OCI-LY3 (cell line): ENCODE results near the gene COL12A1.

Experiments used
- H2AFZ ChIP-seq: fragments of 200-600, 300-600 bp; shearing (Covaris generic); 2 replicates; pipeline ENCODE4 v1.6.0; 2014; ENCODE audit warnings: antibody characterized with exemption, low read depth, low read length
- H3K27ac ChIP-seq: fragments of 200-600, 300-600 bp; sonication (generic); 2 replicates; pipeline ENCODE4 v1.5.1; 2014; ENCODE audit warnings: mild to moderate bottlenecking, low read length, moderate library complexity, mixed read lengths
- H3K27me3 ChIP-seq: fragments of 200-600, 300-600 bp; sonication (generic); 2 replicates; pipeline ENCODE4 v1.6.1; 2014; ENCODE audit warnings: low read depth, low read length, mixed read lengths
- H3K36me3 ChIP-seq: fragments of 200-600, 300-600 bp; sonication (generic); replicated peaks from 2 replicates; pipeline ENCODE3; 2014; ENCODE audit warnings: low read depth, low read length, mixed read lengths
- H3K4me1 ChIP-seq: fragments of 300-600, 200-600 bp; sonication (generic); 2 replicates; pipeline ENCODE4 v1.6.1; 2014; ENCODE audit warnings: low read length, mixed read lengths
- H3K4me2 ChIP-seq: fragments of 200-600, 300-600 bp; sonication (generic); 2 replicates; pipeline ENCODE4 v1.6.1; 2014; ENCODE audit warnings: low read length, mixed read lengths
- H3K4me3 ChIP-seq: fragments of 300-600, 200-600 bp; sonication (generic); 2 replicates; pipeline ENCODE4 v1.5.1; 2014; ENCODE audit warnings: antibody characterized with exemption, mild to moderate bottlenecking, low read length, moderate library complexity
- H3K79me2 ChIP-seq: fragments of 300-600, 200-600 bp; shearing (Covaris generic); 2 replicates; pipeline ENCODE4 v1.6.1; 2014; ENCODE audit warnings: mild to moderate bottlenecking, low read length, mixed read lengths
- H3K9ac ChIP-seq: fragments of 300-600, 200-600 bp; shearing (Covaris generic); 2 replicates; pipeline ENCODE4 v1.6.0; 2014; ENCODE audit warnings: mild to moderate bottlenecking, low read length, moderate library complexity
- H3K9me3 ChIP-seq: fragments of 200-600, 300-600 bp; shearing (Covaris generic); 2 replicates; pipeline ENCODE4 v1.6.1; 2014; ENCODE audit warnings: low read length, mixed read lengths; ENCODE audit not compliant: insufficient read depth
- H4K20me1 ChIP-seq: fragments of 200-600, 300-600 bp; sonication (generic); 2 replicates; pipeline ENCODE4 v1.6.1; 2016; ENCODE audit warnings: low read length, mixed read lengths; ENCODE audit not compliant: insufficient read depth
- CTCF ChIP-seq: fragments of 200-600, 300-600 bp; sonication (generic); IDR thresholded peaks from 2 replicates; pipeline ENCODE4 v1.5.1; 2014; ENCODE audit warnings: antibody characterized with exemption, low read length, low read depth
- EZH2phosphoT487 ChIP-seq: fragments of 200-600 bp; shearing (Covaris generic); IDR thresholded peaks from 2 replicates; pipeline ENCODE4 v1.6.1; 2018; ENCODE audit warnings: antibody characterized with exemption, mixed run types, low read depth

Gene COL12A1

DNA sequence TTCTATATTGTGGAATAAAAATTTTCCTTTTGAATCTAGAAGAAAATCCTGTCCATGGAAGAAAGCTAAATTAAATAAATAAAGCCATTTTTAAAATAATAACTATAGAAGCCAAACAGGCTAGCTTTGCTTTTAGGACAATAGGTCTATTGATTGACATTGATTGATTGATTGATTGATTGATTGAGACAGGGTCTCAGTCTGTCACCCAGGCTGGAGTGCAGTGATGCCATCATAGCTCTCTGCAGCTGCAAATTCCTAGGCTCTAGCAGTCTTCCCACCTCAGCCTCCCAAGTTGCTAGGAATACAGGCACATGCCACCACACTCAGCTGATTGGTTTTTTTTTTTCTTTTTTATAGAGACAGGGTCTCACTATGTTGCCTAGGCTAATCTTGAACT lies 97.9 kb downstream of the COL12A1 start:
- H3K4me2 ChIP-seq: no peak overlapping the region
- H3K27ac ChIP-seq: no peak overlapping the region
- no peaks in the 10 kb centered on the region for H3K9me3 ChIP-seq
- H3K79me2 ChIP-seq: no peaks in the 10 kb centered on the region
- no peak overlapping the region for H3K4me3 ChIP-seq
- H3K4me1 ChIP-seq: no peaks in the 10 kb centered on the region
- H3K27me3 ChIP-seq: no peaks in the 10 kb centered on the region
- H4K20me1 ChIP-seq: no peaks in the 10 kb centered on the region
- no peaks in the 10 kb centered on the region for H3K36me3 ChIP-seq
- no peak overlapping the region for H2AFZ ChIP-seq
- H3K9ac ChIP-seq: no peak overlapping the region
- TF ChIP-seq EZH2phosphoT487: no peak
- no peak for TF ChIP-seq CTCF

DNA sequence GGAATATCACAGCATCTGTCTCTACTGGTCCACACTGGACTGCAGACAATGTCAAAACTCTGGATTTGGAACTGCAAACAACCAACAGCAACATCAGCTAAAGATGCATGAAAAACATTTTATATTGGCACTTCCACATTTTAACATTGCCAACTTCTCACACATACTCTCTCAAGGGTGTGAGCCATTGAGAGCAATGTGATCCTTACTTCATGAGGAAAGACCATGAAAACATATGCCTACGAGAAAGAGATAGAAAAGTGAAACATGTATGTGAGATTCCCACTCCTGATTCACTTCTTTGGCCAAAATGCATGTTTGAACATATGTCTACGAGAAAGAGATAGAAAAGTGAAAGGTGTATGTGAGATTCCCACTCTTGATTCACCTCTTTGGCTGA lies 99.4 kb downstream of the COL12A1 start:
- no peaks in the 10 kb centered on the region for H4K20me1 ChIP-seq
- H3K4me3 ChIP-seq: no peak overlapping the region
- TF ChIP-seq EZH2phosphoT487: no peak
- no peak for TF ChIP-seq CTCF

GRCh38 chr6:75103431-75103830 lies 102.4 kb downstream of the COL12A1 start:
- H3K9ac ChIP-seq: no peak overlapping the region
- H4K20me1 ChIP-seq: no peaks in the 10 kb centered on the region
- H3K79me2 ChIP-seq: no peaks in the 10 kb centered on the region
- TF ChIP-seq CTCF (no peak), EZH2phosphoT487 (no peak)
- H3K9me3 ChIP-seq: no peaks in the 10 kb centered on the region
- no peak overlapping the region for H3K4me2 ChIP-seq
- H3K4me1 ChIP-seq: no peaks in the 10 kb centered on the region
- H2AFZ ChIP-seq: no peak overlapping the region
- H3K4me3 ChIP-seq: no peak overlapping the region
- H3K27ac ChIP-seq: no peak overlapping the region
- no peaks in the 10 kb centered on the region for H3K27me3 ChIP-seq
- H3K36me3 ChIP-seq: no peaks in the 10 kb centered on the region

More for the DNA sequence above, 99.4 kb downstream of the COL12A1 start:
- Histone ChIP-seq H3K79me2 (no peaks in the 10 kb centered on the region), H3K27ac (no peak overlapping the region), H3K27me3 (no peaks in the 10 kb centered on the region), H3K4me2 (no peak overlapping the region), H3K4me1 (no peaks in the 10 kb centered on the region), H3K9ac (no peak overlapping the region), H2AFZ (no peak overlapping the region), H3K36me3 (no peaks in the 10 kb centered on the region), H3K9me3 (no peaks in the 10 kb centered on the region)

DNA sequence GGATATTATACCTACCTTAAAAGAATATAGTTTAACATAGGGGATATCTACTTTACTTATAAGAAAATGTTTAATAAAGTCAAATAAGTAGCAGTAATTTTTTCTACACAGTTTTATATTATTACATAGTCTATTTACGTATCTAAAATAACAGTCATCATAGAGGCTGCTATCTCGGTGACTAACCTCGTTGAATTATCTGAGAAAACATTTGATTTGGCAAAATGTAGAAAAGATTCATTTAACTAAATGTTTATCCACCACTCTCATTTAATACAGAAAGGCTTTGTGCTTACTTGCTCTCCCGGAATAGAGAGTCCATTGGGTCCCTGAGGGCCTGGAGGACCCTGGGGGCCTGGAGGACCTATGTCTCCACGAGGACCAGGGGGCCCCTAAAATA lies 103.6 kb downstream of the COL12A1 start:
- Histone ChIP-seq H3K27ac (no peak overlapping the region), H3K4me2 (no peak overlapping the region), H3K79me2 (no peaks in the 10 kb centered on the region), H2AFZ (no peak overlapping the region), H3K4me3 (no peak overlapping the region), H3K9me3 (no peaks in the 10 kb centered on the region), H3K9ac (no peak overlapping the region), H3K4me1 (no peaks in the 10 kb centered on the region), H3K36me3 (no peaks in the 10 kb centered on the region), H3K27me3 (no peaks in the 10 kb centered on the region), H4K20me1 (no peaks in the 10 kb centered on the region)
- no peak for TF ChIP-seq EZH2phosphoT487
- no peak for TF ChIP-seq CTCF
